SK-N-SH (cell line): Measurements from ENCODE around the gene CD28.
"Not testable (repeated sequence)": the region's sequence is repeated elsewhere in the genome, so short reads cannot be mapped to it uniquely, and the experiment has no call there.

ENCODE experiments used
- ELF1 ChIP-seq: IDR thresholded peaks from 2 replicates; pipeline ENCODE4 v1.4.0; 2012
- EP300 ChIP-seq, 2 experiments: IDR thresholded peaks; 2 replicates each; pipeline versions ENCODE4 v1.4.0 to v1.6.1; 2012; ENCODE audit warnings: borderline replicate concordance in 1 of 2, low read depth in 1 of 2, low read length in 1 of 2
- FOXJ3 ChIP-seq: sonication (generic); formaldehyde crosslinking; IDR thresholded peaks from 2 replicates; pipeline ENCODE4 v1.5.1; 2020; ENCODE audit warnings: mild to moderate bottlenecking, missing genetic modification reagents
- NRF1 ChIP-seq: IDR thresholded peaks from 2 replicates; pipeline ENCODE4 v1.6.1; 2012; ENCODE audit warnings: low read depth, mild to moderate bottlenecking, low read length
- TF ChIP-seq, protein P1 (sequence below): IDR thresholded peaks from 2 replicates; pipeline ENCODE4 v1.6.1; 2012; ENCODE audit warnings: mild to moderate bottlenecking, low read depth, low read length, moderate library complexity
- TF ChIP-seq, protein P2 (sequence below): fragments of 200-600 bp; sonication (generic); IDR thresholded peaks from 2 replicates; pipeline ENCODE4 v1.6.1; 2017; ENCODE audit warnings: antibody characterized with exemption, mild to moderate bottlenecking, moderate library complexity

DNA sequence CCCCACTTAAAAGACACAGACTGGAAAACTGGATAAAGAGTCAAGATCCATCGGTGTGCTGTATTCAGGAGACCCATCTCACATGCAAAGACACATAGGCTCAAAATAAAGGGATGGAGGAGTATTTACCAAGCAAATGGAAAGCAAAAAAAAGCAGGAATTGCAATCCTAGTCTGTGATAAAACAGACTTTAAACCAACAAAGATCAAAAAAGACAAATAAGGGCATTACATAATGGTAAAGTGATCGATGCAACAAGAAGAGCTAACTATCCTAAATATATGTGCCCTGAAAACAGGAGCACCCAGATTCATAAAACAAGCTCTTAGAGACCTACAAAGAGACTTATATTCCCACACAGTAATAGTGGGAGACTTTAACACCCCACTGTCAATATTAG lies 8.7 kb upstream of the CD28 start:
- TF ChIP-seq NRF1; ELF1; FOXJ3; EP300 (IDR thresholded peaks at IDR 0.05; ENCODE audit: borderline replicate concordance in 1 of 2, low read depth in 1 of 2, low read length in 1 of 2): not testable (repeated sequence)
- TF ChIP-seq, protein P1, sequence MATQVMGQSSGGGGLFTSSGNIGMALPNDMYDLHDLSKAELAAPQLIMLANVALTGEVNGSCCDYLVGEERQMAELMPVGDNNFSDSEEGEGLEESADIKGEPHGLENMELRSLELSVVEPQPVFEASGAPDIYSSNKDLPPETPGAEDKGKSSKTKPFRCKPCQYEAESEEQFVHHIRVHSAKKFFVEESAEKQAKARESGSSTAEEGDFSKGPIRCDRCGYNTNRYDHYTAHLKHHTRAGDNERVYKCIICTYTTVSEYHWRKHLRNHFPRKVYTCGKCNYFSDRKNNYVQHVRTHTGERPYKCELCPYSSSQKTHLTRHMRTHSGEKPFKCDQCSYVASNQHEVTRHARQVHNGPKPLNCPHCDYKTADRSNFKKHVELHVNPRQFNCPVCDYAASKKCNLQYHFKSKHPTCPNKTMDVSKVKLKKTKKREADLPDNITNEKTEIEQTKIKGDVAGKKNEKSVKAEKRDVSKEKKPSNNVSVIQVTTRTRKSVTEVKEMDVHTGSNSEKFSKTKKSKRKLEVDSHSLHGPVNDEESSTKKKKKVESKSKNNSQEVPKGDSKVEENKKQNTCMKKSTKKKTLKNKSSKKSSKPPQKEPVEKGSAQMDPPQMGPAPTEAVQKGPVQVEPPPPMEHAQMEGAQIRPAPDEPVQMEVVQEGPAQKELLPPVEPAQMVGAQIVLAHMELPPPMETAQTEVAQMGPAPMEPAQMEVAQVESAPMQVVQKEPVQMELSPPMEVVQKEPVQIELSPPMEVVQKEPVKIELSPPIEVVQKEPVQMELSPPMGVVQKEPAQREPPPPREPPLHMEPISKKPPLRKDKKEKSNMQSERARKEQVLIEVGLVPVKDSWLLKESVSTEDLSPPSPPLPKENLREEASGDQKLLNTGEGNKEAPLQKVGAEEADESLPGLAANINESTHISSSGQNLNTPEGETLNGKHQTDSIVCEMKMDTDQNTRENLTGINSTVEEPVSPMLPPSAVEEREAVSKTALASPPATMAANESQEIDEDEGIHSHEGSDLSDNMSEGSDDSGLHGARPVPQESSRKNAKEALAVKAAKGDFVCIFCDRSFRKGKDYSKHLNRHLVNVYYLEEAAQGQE = not testable (repeated sequence)
- TF ChIP-seq, protein P2, sequence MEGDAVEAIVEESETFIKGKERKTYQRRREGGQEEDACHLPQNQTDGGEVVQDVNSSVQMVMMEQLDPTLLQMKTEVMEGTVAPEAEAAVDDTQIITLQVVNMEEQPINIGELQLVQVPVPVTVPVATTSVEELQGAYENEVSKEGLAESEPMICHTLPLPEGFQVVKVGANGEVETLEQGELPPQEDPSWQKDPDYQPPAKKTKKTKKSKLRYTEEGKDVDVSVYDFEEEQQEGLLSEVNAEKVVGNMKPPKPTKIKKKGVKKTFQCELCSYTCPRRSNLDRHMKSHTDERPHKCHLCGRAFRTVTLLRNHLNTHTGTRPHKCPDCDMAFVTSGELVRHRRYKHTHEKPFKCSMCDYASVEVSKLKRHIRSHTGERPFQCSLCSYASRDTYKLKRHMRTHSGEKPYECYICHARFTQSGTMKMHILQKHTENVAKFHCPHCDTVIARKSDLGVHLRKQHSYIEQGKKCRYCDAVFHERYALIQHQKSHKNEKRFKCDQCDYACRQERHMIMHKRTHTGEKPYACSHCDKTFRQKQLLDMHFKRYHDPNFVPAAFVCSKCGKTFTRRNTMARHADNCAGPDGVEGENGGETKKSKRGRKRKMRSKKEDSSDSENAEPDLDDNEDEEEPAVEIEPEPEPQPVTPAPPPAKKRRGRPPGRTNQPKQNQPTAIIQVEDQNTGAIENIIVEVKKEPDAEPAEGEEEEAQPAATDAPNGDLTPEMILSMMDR = not testable (repeated sequence)
